A673 (cell line): ENCODE measurements around the gene TRPM3. TPM values are rescaled to one million over a fixed set of nuclear protein-coding genes. Genes with fewer than 3 reads are reported as not detected.

ENCODE experiments used
- BruUV-seq: library from RNA; stranded (reverse); fragments of 400-500 nt; replicated peaks from 2 replicates; lab custom pipeline; 2021; lab: Mats Ljungman, UMichigan
- CTCF ChIA-PET: fragments of 300-600 bp; sonication (Branson Sonifier 250); formaldehyde crosslinking; loops from one replicate; lab custom pipeline; 2022; ENCODE audit warnings: antibody characterized with exemption; lab: Charles Lee
- POLR2A ChIA-PET: fragments of 300-600 bp; sonication (Branson Sonifier 250); formaldehyde crosslinking; loops from one replicate; lab custom pipeline; 2022; ENCODE audit warnings: antibody characterized with exemption; ENCODE audit not compliant: low non-redundant PET; lab: Charles Lee
- DNase-seq: peaks from one replicate; pipeline ENCODE4 v3.0.0-alpha.2; 2015; ENCODE audit warnings: low spot score
- H3K27ac ChIP-seq: fragments of 200-600 bp; sonication (generic); 2 replicates; pipeline ENCODE4 v1.5.1; 2016; ENCODE audit warnings: mixed run types, low read depth, mild to moderate bottlenecking, mixed read lengths, antibody characterized with exemption, low read length; ENCODE audit not compliant: poor library complexity, severe bottlenecking
- H3K27me3 ChIP-seq: fragments of 200-600 bp; sonication (generic); replicated peaks from 2 replicates; pipeline ENCODE4 v1.6.1; 2017; ENCODE audit warnings: mixed run types, low read depth, mild to moderate bottlenecking, mixed read lengths, antibody characterized with exemption, low read length; ENCODE audit not compliant: insufficient read depth, poor library complexity
- H3K36me3 ChIP-seq: fragments of 200-600 bp; sonication (generic); 2 replicates; pipeline ENCODE4 v1.6.1; 2016; ENCODE audit warnings: mixed run types, mild to moderate bottlenecking, mixed read lengths, antibody characterized with exemption, low read length; ENCODE audit not compliant: insufficient read depth, poor library complexity, severe bottlenecking
- H3K4me1 ChIP-seq: fragments of 200-600 bp; sonication (generic); 2 replicates; pipeline ENCODE4 v1.6.1; 2017; ENCODE audit warnings: mixed run types, mild to moderate bottlenecking, mixed read lengths, antibody characterized with exemption, low read length; ENCODE audit not compliant: insufficient read depth, poor library complexity, severe bottlenecking
- H3K4me3 ChIP-seq: fragments of 200-600 bp; sonication (generic); 2 replicates; pipeline ENCODE4 v1.5.1; 2016; ENCODE audit warnings: low read depth, mixed run types, mild to moderate bottlenecking, mixed read lengths, low read length; ENCODE audit not compliant: poor library complexity, severe bottlenecking
- H3K9me3 ChIP-seq: fragments of 200-600 bp; sonication (generic); 2 replicates; pipeline ENCODE4 v1.6.1; 2016; ENCODE audit warnings: mixed run types, low read depth, mild to moderate bottlenecking, mixed read lengths, antibody characterized with exemption, low read length; ENCODE audit not compliant: poor library complexity, severe bottlenecking
- EZH2 ChIP-seq: fragments of 200-600 bp; sonication (generic); IDR thresholded peaks from 2 replicates; pipeline ENCODE4 v1.6.1; 2017; ENCODE audit warnings: borderline replicate concordance, low read depth, mild to moderate bottlenecking, mixed read lengths, antibody characterized with exemption, low read length; ENCODE audit not compliant: poor library complexity, severe bottlenecking
- intact Hi-C: fragments of 100-400 bp; cut with micrococcal nuclease; formaldehyde crosslinking; loops from one replicate; pipeline ENCODE4 v1.10.0; 2022; ENCODE audit not compliant: unreplicated experiment
- total RNA-seq: library from RNA; stranded (reverse); gene quantifications from 2 replicates; pipeline ENCODE4 v1.2.3, GENCODE V29; 2021
- TF ChIP-seq, protein P1 (sequence below): fragments of 300-800, 200-600 bp; sonication (generic); conservative IDR thresholded peaks from 2 replicates; pipeline ENCODE4 v1.5.1; 2017; ENCODE audit warnings: low read depth, mild to moderate bottlenecking, antibody characterized with exemption, low read length, moderate library complexity, mixed read lengths

TRPM3 gene
- total RNA-seq, 1 experiment from 2014 or later, result not detected

GRCh38 chr9:70499621-70500020 is 621.8 kb downstream of the TRPM3 start:
- ChIA-PET CTCF (no interaction called here), POLR2A (no interaction called here)
- TF ChIP-seq EZH2, result no peak
- TF ChIP-seq, protein P1, sequence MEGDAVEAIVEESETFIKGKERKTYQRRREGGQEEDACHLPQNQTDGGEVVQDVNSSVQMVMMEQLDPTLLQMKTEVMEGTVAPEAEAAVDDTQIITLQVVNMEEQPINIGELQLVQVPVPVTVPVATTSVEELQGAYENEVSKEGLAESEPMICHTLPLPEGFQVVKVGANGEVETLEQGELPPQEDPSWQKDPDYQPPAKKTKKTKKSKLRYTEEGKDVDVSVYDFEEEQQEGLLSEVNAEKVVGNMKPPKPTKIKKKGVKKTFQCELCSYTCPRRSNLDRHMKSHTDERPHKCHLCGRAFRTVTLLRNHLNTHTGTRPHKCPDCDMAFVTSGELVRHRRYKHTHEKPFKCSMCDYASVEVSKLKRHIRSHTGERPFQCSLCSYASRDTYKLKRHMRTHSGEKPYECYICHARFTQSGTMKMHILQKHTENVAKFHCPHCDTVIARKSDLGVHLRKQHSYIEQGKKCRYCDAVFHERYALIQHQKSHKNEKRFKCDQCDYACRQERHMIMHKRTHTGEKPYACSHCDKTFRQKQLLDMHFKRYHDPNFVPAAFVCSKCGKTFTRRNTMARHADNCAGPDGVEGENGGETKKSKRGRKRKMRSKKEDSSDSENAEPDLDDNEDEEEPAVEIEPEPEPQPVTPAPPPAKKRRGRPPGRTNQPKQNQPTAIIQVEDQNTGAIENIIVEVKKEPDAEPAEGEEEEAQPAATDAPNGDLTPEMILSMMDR, result no peak
- H3K9me3 ChIP-seq, result no peaks in the 10 kb centered on the region
- H3K36me3 ChIP-seq, result no peaks in the 10 kb centered on the region
- intact Hi-C loops, result no loop called here
- no peak overlapping the region for H3K4me3 ChIP-seq
- no peaks in the 10 kb centered on the region for H3K27me3 ChIP-seq
- BruUV-seq, result no TSS peak
- H3K4me1 ChIP-seq, result no peaks in the 10 kb centered on the region
- H3K27ac ChIP-seq, result no peak overlapping the region
- no peak for DNase-seq

DNA sequence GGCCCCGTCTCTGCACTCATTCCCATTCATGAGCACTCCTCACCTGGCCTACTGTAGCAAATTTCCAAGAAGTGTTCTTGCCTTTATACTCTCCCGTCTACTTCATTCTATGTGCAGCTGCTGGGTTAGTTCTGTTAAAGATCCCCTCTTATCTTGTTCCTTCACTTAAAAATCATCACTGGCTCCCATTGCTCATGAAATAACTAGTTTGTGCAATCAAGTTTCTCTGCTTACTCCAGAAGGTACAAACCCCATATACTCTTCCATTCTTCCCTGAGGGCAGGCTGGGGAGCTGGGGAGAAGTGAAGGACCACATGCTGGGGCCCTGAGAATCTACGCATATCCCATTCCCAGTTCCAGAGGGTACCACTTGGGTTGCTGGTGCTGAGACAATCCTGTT is 622.6 kb downstream of the TRPM3 start:
- intact Hi-C loops, result no loop called here
- Histone ChIP-seq H3K4me1 (no peaks in the 10 kb centered on the region), H3K36me3 (no peaks in the 10 kb centered on the region), H3K4me3 (no peak overlapping the region), H3K27me3 (no peaks in the 10 kb centered on the region), H3K9me3 (no peaks in the 10 kb centered on the region), H3K27ac (no peak overlapping the region)
- BruUV-seq, result no TSS peak
- CTCF ChIA-PET, result no interaction called here
- no peak for TF ChIP-seq EZH2
- TF ChIP-seq, protein P1, result no peak
- DNase-seq, result no peak
- POLR2A ChIA-PET, result interaction anchor here (0.6 kb wide), 1 partner anchor 713 kb away, joined by 3 read pairs; no protein-coding TSS in a partner anchor

GRCh38 chr9:70496244-70496643 is 625.2 kb downstream of the TRPM3 start:
- intact Hi-C loops, result no loop called here
- no peaks in the 10 kb centered on the region for H3K4me1 ChIP-seq
- H3K9me3 ChIP-seq, result no peaks in the 10 kb centered on the region
- no TSS peak for BruUV-seq
- TF ChIP-seq, protein P1, result no peak
- no peak for TF ChIP-seq EZH2
- DNase-seq, result no peak
- H3K27ac ChIP-seq, result no peak overlapping the region
- CTCF ChIA-PET, result no interaction called here
- no peak overlapping the region for H3K4me3 ChIP-seq
- H3K27me3 ChIP-seq, result no peaks in the 10 kb centered on the region
- POLR2A ChIA-PET, result no interaction called here
- no peaks in the 10 kb centered on the region for H3K36me3 ChIP-seq
